ENCODE data around the gene PPP1R16B.

DNA sequence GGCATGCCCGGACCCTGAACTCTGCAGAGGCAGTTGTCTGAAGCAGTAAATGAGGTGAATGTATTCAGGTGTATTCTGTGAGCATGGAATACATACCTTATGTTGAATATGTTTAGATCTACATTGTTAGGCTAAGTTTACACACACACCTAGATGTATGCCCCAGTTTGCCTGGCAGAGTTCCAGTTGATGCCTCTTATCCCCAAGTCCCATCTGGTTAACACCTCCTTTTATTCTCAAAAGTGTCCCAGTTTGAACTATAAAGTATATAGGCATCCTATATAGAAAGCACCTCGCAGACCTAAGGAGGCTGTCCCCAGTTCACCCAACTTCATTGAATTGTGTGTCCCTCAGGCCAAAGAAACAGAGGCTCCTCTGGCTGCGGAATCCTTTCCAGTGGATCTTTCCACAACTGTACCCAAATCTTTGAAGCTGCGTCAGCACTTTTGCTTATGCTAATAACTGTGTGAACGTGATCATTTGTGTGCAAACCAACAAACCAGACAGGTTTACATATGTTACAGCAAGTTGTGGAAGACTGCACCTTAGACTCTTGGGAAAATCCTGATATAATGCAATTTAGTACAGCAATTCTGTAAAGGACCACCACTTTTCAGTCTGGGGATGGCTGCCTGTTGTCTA is 151.9 kb downstream of the PPP1R16B start:
- no peak for TF ChIP-seq CTCF (IDR thresholded peaks at IDR 0.05; ENCODE audit: low read length)
- no peak for TF ChIP-seq EZH2 (IDR thresholded peaks at IDR 0.05; ENCODE audit: borderline replicate concordance, low read length)

Measured in OCI-LY1 (cell line).